ENCODE results near the gene ZNF431.

- TF ChIP-seq CTCF (IDR thresholded peaks at IDR 0.05) (no peak), POLR2A (IDR thresholded peaks at IDR 0.05; ENCODE audit: low read depth) (no peak), EP300 (IDR thresholded peaks at IDR 0.05) (no peak), POLR2AphosphoS5 (IDR thresholded peaks at IDR 0.05) (no peak)
Measured at GRCh38 chr19:21109116-21109515, 32.7 kb upstream of the ZNF431 start.
